ENCODE measurements around the gene EXTL1.

- no peak for TF ChIP-seq CTCF (IDR thresholded peaks at IDR 0.05)
- TF ChIP-seq EZH2phosphoT487 (IDR thresholded peaks at IDR 0.05), result no peak
- no peak for TF ChIP-seq EZH2 (IDR thresholded peaks at IDR 0.05)
These were observed 43.8 kb upstream of the EXTL1 start for GRCh38 chr1:25977801-25978200.
